Stimulated activated CD4-positive, alpha-beta T cell treated with anti-CD3 and anti-CD28 coated beads, Interleukin-1b, Interleukin-23, amount 100 ng/mL, for 1 hour (primary cell): ENCODE measurements around the gene KCNIP4.

ENCODE experiments used
- DNase-seq, 2 donors: peaks; one replicate each; pipeline ENCODE4 v3.0.0-alpha.2; 2020; ENCODE audit warnings: low read depth in 2 of 2

KCNIP4 gene

DNA sequence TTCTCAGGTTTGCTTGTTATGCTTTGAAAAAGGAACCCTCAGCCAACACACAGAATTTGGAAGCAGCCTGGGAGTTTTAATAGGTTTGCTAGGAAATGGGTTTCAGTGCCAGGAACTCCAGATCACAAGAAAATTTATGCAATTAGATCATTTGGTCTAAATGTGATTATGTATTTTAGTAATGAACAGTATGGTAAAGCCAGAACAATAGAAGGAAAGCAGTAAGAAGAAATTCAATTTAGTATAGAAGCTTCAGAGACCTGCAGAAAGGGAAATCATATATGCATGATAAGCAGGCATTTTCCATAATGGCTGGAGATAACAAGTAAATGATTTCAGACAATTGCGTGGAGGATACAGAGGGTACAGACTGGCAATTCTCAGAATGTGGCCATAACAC, 184.7 kb downstream of the KCNIP4 start:
- no peak for DNase-seq

DNA sequence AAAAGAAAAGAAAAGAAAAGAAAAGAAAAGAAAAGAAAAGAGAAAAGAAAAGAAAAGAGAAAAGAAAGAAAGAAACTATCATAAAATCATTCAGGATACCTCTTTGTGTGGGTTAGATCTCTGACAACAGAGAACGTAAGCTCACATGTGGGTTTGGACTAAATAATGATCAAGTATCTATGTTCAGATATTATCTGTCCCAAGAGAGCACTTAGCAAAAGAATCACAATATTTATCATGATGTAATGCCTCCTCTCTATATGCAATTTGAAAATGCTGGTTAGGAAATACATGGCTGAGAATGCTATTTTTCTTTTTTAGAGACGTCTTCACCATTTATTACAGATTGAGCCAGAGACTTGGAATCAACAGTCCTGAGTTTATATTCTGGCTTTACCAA, 191.3 kb downstream of the KCNIP4 start:
- DNase-seq: no peak

DNA sequence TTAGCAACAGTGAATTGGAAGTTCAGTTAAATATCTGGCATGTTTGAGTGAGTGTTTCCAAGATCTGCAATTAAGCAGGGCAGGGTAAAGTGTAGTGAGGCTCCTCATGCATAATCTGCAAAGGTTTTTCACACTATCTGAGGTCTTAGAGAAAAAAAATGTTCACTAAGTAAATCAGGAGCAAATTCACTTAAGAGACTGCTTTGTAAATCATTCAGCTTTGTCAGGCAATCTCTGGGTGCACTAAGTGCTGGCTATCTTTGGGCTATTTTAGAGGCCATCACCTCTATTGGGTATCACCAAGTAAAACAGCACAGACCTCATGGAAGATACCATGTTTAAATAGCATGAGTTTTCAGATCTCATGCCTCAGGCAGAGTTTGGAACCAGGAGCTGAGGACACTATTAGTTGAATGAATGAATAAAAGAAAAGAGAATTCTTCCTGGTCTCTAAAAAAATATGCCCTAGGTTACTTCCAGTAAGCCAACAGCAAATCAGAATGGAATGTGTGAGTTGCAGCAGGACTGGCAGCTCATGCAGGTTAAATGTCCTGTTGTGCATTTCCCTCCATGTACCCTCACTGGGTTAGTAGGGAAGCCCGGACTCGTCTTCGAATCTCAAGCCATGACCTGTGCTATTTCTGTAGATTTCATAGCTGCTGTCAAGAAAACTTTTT, 195.3 kb downstream of the KCNIP4 start:
- no peak for DNase-seq

DNA sequence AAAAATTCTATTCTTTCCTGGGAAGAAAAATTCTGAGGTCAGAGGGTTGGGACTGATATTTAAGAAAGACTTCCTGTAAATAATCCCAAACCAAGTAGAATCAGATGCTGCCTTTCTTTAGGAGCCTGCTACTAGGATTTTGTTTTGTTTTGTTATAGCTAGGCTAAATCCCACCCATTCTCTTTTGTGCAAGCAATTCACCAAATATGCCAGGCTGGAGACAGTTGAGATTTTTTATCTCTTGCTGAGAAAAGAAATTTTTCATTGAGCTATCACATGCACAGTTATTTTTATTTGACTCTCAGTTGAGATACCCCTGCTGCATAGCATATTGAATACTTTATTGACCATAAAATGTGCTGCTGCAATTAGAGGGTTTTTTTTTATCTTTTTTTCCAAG, 196.0 kb downstream of the KCNIP4 start:
- DNase-seq: no peak

DNA sequence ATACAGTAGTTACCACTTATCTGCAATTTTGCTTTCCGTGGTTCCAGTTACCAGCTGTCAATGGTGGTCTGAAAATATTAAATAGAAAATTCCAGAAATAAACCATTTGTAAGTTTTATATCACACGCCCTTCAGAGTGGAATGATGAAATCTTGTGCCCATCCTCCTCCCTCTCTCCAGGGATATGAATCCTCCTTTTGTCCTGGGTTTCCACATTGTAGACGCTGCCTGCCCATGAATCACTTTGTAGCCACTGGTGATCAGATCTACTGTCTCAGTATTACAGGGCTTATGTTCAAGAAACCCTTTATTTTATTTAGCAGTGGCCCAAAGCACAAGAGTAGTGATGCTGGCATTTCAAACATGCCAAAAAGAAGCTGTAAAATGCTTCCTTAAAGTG, 198.6 kb downstream of the KCNIP4 start:
- DNase-seq: no peak

DNA sequence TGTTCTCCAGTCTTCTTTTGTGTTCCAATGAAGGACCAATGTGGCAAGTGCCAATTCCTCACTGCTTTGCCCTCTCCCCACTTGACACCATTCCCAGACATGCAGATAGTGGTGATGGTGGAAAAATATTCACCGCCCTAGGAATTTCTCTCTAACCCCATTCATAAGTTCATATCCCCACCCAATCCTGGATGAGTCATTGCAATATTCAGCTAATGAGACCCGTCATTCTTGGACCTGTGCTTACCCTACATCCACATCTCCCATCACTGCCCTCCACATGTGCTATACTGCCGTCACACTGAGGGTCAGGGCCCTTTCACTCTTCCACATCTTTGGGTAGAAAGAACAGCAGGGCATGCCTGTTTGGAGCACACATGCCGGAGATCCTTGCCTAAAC, 199.2 kb downstream of the KCNIP4 start:
- no peak for DNase-seq

DNA sequence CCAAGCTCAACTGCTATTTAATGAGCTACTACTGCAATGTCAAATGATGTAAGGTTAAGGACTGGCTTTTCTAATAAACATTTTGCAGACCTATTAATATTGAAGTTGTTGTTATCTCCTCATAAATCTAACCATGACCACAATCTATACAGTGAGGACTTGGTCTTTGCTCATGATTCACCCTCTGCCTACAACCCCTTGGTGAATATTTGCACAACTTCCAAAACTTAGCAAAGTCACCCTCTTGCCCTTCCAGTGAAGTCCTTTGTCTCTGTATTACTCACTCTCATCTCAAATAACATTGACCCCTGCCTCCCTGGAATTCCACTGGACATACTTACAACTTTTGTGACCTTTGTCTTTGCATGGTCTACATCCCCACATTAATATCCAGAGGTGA, 204.5 kb downstream of the KCNIP4 start:
- no peak for DNase-seq

DNA sequence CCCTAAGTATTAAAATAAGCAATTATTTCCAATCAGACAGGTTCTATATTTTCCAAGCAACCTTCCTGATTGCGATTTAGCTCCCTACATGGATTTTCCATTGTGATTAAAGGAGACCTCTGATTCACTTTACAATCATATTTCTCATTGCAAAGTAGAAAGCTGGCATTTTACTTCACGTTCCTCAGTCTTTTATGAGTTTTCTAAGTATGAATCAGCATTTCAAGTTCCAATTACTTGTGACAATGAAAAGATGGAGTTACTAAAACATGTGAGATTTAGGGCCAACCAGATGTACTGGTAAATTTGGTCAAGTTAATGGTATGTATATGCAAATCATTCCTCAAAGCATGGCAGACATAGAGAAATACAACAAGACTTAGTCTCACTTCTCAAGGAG, 206.2 kb downstream of the KCNIP4 start:
- DNase-seq: no peak

DNA sequence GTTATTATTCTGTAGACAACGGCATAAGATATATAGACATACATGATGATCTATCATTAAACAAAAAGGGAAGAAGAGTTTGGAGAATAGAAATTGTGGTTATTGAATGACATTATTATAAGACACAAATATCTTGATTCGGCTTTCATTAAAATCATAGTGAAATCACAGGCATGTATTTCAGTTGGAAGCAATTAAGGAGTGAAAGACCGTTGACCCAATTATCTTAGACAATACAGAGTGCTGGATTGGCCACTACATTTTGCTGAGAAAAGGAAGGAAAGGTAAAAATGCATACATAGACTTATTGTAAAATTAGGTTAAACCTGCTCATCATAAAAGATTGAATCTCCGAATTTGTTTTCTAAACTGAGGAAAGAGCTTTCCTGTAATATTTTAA, 209.8 kb downstream of the KCNIP4 start:
- no peak for DNase-seq

DNA sequence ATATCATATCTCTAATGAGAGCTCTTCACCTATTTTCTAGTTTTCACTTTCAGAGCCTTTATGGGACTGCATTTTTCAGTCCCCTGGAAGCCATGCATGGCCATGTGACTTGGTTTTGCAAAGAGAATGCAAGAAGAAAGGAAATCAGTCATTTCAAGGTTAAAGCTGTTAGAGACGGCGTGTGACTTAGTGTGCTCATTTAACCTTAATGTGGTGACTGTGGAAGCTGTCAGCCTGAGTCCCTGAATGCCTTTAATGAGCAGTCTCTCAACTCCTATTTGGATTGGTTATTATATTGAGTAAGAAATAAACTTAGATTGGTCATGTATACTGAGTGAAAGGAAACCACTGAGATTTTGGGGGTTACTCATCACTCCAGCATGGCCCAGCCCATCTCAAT, 212.7 kb downstream of the KCNIP4 start:
- no peak for DNase-seq

DNA sequence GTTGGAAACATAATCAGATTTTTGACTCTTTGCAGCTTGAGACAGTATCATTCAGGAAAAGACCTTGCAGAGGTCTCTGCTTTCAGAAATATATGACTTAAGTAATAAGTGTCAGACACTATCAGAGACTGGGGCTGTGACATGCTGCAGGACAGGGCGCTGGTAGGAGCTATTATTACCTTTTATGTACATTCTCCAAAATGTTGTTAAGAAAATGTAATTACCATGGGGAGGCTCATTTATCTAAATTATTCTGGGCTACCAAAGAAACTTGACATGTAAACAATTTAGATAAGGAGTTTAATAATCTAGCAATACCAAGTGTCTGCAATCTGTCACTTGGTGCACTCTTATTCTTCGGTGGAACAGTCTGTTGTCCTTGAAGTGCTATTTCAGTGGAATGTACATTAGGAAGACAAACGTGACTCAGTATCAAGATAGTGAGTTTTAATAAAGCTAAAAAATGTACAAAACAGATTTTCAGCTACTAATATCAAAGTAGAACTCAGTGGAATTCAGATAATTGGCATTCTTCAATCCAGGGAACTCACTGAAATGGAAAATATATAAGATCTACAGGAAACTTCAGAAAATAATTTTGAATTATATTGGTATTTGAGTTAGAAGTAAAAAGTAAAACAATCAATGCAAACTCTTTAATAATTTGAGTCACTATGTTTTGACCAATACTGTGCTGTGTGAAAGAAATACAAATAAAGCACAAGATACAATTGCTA, 214.5 kb downstream of the KCNIP4 start:
- no peak for DNase-seq

DNA sequence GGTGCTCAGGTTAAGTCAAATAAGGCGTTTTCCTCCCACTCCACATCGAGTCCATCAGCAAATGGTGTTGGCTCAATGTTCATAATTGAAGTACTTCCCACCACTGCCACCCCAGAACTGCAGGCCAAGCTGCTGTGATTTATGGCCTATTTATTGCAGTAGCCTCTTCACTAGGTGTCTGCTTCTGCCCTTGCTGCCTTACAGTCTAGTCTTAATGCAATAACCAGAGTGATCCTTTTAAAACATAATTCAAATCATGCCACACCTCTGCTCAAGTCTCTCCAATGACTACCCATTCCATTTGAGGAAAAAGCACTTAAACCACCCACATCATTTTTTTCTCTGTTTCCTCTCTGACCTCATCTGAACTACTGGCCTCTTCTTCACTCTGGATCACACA, 220.3 kb downstream of the KCNIP4 start:
- DNase-seq: no peak

DNA sequence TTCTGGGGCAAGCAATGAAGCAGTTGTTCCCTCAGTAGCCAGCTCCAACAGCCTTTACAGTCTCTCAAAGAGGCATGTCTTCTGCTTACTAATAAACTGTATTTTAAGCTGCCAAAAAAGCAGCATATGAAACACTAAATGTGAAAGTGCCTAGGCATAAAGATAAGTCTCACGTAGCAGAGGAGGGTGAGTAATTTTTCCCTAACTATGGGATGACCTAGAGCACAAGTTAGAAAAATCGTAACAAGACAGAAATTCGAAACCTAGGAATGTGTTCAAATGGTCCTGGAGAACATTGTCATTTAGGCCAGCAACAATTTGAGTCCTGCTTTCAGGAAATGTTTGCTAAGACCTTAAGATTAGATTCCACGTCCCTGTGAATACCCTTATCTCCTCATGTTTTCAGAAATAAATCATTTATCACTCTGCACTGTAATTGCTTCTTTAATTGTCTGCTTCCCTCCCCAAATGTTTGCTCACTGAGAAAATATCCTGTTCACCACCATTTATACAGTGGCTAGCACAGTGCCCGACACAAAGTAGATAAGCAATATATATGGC, 222.2 kb downstream of the KCNIP4 start:
- DNase-seq: no peak

DNA sequence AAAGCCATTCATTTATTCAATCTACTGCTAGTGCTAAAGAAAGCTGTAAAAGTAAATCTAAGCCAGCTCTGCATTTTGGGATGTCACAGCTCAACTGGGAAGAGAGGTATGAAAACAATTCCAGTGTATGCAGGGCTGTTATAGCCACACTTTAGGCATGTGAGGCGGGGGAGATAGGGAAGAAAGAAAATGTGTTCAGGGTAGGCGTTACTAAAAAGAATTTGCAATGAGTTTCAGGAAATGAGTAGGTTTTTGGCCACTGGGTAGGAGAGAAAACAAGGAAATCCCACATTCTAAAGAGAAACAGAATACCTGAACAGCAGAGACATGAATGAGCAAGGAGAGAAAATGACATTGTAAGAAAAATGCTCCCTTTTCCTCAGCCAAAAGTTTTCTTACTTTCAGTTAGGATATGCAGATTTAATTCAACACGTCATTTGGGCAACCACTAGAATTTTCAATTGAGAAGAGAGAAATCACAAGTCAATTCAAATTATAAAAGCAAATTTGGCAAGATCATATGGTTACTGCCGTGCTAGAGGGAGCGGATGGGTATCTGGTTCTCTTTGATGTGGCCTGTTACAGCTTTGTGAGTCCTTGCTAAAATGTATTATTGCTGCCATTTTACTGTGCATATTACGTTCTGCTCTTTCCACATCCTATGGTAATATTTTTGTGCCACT, 226.3 kb downstream of the KCNIP4 start:
- DNase-seq: no peak

DNA sequence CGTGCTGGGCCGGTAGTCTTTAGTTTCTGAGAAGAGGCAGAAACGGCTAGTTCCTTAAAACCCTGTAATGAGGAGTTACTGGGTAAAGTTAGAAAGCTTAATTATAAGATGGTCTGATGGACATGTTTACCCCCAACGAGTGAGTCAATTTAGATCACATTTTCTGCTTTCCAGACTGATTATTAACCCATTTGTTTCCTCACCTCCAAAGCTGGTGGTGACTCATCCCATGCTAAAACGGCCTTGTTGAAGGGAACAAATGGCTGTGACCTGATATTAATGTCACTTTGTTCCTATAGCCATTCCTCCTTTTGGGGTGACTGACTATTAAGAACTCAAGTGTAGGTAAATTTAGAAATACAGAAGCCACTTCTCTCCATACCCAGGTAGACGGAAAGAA, 232.0 kb downstream of the KCNIP4 start:
- DNase-seq: no peak

DNA sequence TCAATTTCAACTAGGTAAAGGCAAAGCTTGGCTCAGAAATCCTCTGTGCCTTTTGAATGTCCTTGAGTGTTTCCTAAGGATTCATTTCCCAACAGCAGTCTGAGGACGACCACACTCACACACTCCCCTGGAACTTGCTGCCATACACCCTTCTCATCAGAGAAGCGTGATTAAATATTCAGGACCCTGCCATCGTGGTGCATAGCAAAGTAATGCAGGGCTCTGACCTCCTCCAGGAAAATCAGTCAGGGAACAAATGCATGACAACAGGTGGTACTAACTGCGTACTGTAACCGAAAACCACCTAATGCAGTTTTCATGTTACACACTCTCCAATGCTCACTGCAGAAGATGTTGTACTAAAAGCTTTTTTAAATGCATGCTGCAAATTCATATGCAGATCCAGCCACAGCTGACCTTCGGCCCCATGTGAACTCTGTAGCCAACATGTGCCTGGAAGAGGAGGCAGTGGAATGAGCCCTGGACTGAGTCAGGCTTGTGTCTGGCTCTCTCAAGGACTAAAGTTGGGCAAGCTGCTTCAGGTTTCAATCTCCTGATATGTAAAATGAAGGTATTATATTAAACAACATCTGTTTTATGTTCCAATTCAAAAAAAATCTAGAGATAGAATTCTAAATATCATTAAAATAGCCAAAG, 238.3 kb downstream of the KCNIP4 start:
- DNase-seq: no peak

DNA sequence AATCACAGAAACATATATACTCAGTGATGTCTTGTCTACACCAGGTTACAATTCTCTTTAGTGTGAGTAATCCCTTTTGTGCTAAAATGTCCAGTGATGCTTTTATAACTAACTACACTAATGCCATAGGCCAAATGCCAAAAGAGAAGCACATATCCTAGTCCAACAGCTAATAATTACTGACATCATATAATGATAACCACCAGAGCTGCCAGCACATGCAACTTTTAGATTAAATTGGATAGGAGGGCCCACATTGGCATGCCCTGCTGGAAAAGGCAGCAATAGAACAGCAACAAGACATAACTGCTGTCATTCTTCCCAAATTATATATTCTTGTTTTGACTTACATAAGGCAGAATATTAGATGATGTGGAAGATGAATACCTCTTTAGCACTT, 238.8 kb downstream of the KCNIP4 start:
- no peak for DNase-seq

DNA sequence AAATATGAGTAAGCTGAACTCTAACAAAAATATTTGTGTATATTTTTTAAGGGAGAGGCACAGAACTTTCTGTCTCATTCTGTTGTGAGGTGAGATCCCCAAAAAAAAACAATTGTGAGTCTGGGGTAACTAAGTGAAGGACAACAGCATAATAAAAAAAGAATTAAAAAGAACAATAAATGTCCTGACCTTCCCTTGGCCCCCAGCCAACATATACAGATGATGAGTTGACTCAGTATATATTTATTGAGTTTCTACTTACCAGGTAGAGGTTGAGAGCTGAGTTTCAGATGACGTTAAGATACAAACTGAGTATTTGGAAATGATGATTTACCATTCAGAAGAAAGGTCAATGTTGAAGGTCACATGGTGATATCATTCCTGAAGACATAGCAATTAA, 239.5 kb downstream of the KCNIP4 start:
- no peak for DNase-seq

DNA sequence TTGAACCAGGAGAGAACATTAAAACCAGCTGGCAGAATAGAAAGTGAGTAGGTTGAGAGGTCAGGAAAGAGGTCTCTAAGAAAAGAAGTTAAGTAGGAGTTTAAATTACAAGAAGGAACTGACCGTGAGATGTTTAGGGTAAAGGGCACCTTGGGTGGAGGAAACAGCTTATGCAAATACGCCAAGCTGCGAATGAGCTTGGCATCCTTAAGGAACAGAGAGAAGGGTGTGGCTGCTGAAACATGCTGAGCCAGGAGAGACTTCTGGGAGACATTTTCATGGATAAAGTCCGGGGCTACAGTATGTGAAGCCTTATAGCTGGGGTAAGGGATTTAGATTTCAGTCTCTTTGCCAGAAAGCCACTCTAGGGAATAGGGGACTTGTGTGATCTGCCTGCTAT, 249.1 kb downstream of the KCNIP4 start:
- DNase-seq: no peak

DNA sequence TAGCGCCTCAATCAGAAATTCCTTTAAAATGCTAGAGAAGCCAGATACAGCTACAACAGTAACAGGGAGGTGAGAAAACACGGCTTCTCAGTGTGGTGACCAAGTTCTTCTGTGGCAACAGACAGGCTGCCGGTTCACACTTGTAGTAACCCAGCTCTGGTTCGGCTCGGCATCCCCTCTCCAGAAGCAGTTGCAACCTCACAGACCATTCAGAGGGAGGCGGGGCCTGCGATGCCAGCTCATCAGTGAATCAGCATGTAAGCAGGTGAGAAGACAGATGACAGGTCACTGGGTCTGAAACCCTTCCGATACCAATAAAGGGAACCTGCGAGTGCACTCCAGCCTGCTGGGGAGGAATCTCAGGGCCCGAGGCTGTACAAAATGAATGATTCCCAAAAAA, 251.0 kb downstream of the KCNIP4 start:
- DNase-seq: no peak

DNA sequence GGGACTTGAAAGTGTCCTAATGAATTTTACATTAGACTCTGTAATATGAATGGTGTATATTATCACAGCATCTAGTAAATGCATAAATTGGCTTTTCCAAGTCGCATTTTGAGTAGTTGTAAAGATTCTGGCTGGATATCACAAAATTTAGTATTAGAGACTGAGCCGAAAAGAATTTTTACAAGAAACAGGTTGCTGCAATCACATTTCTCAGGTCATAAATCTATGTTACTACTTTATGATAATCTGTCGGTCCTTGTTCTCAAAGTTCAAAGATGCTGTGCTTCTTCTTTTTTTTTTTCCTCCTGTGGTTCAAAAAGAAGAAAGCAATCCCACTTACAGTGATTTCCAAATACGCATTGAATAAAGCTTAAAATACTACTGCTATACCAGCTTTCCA, 253.4 kb downstream of the KCNIP4 start:
- no peak for DNase-seq

DNA sequence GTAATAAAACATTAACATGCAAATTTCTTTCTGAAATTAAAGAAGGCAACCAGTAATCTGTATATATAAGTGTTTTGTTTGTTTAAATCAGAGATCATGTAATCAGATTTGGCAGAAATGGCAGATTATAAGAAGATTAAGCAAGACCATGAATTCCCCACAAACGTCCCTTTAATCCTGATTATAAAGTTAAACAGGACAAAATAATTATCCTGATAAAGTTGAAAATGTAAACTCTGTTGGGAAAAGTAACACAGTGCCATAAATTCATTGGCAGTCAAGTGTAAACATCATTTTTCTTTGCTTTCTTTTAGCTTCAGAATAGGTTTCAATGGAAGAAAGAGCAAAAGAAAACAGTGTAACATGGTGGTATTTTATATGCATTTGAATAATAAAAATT, 256.3 kb downstream of the KCNIP4 start:
- DNase-seq: no peak
